Astrocyte of the cerebellum (primary cell): ENCODE measurements around the gene TENT4A.
"Not testable (repeated sequence)": the region's sequence is repeated elsewhere in the genome, so short reads cannot be mapped to it uniquely, and the experiment has no call there.

Experiments
- DNase-seq: peaks from one replicate; pipeline ENCODE4 v3.0.0-alpha.2; 2011; ENCODE audit warnings: low read depth
- H3K4me3 ChIP-seq: 2 replicates; pipeline ENCODE4 v1.5.1; 2011; ENCODE audit warnings: mild to moderate bottlenecking, low read depth, low read length, moderate library complexity
- CTCF ChIP-seq: IDR thresholded peaks from 2 replicates; pipeline ENCODE4 v1.5.1; 2012; ENCODE audit warnings: low read length, low read depth, moderate library complexity, mild to moderate bottlenecking; ENCODE audit errors: missing control alignments
- in situ Hi-C: cut with HindIII; loops from 2 replicates; pipeline ENCODE4 v1.10.0; 2017; ENCODE audit warnings: low sequenced_read_pairs

TENT4A gene

GRCh38 chr5:6766604-6767093 lies 53.4 kb downstream of the TENT4A start:
- DNase-seq: no peak
- H3K4me3 ChIP-seq: no peak overlapping the region
- TF ChIP-seq CTCF: no peak
- in situ Hi-C loops: no loop called here

GRCh38 chr5:6767481-6768063 lies 54.3 kb downstream of the TENT4A start:
- in situ Hi-C loops: no loop called here
- DNase-seq: no peak
- no peak for TF ChIP-seq CTCF
- H3K4me3 ChIP-seq: no peak overlapping the region

- no peak for DNase-seq
- H3K4me3 ChIP-seq: no peak overlapping the region
- TF ChIP-seq CTCF: no peak
- in situ Hi-C loops: no loop called here
These were observed 55.5 kb downstream of the TENT4A start for GRCh38 chr5:6768590-6769230.

GRCh38 chr5:6770826-6771607 lies 57.8 kb downstream of the TENT4A start:
- H3K4me3 ChIP-seq: no peak overlapping the region
- in situ Hi-C loops: no loop called here
- TF ChIP-seq CTCF: no peak
- no peak for DNase-seq

GRCh38 chr5:6772886-6773285 lies 59.7 kb downstream of the TENT4A start:
- no peak overlapping the region for H3K4me3 ChIP-seq
- in situ Hi-C loops: no loop called here
- no peak for DNase-seq
- TF ChIP-seq CTCF: no peak

GRCh38 chr5:6773342-6774035 lies 60.3 kb downstream of the TENT4A start:
- DNase-seq: no peak
- no peak for TF ChIP-seq CTCF
- in situ Hi-C loops: no loop called here

GRCh38 chr5:6774207-6774606 lies 61.0 kb downstream of the TENT4A start:
- H3K4me3 ChIP-seq, in situ Hi-C loops, DNase-seq: not testable (repeated sequence)

More at GRCh38 chr5:6773342-6774035, 60.3 kb downstream of the TENT4A start:
- H3K4me3 ChIP-seq: no peak overlapping the region
